Mesendoderm (in vitro differentiated cells): ENCODE data around the gene RETNLB.

Experiments used
- DNase-seq: peaks from one replicate; pipeline ENCODE4 v3.0.0; 2013
- H2AK5ac ChIP-seq: 2 replicates; pipeline ENCODE4 v1.6.1; 2013; ENCODE audit warnings: low read length, inconsistent platforms
- H2BK120ac ChIP-seq: 2 replicates; pipeline ENCODE4 v1.6.1; 2013; ENCODE audit warnings: low read depth, mild to moderate bottlenecking, low read length, moderate library complexity, mixed read lengths
- H2BK15ac ChIP-seq: replicated peaks from 2 replicates; pipeline ENCODE4 v1.6.1; 2013; ENCODE audit warnings: low read depth, mild to moderate bottlenecking, moderate library complexity
- H2BK5ac ChIP-seq: 2 replicates; pipeline ENCODE4 v1.6.1; 2013; ENCODE audit warnings: low read length, inconsistent platforms
- H3K18ac ChIP-seq: 2 replicates; pipeline ENCODE4 v1.6.1; 2013; ENCODE audit warnings: mild to moderate bottlenecking, low read length, mixed read lengths
- H3K23ac ChIP-seq: one replicate; pipeline ENCODE4 v1.6.1; 2013; ENCODE audit warnings: low read length
- H3K27ac ChIP-seq: 2 replicates; pipeline ENCODE4 v1.5.1; 2013; ENCODE audit warnings: low read depth, mild to moderate bottlenecking, inconsistent platforms, low read length, moderate library complexity
- H3K27me3 ChIP-seq: 2 replicates; pipeline ENCODE4 v1.6.1; 2013; ENCODE audit warnings: low read length, control low read depth, mild to moderate bottlenecking, inconsistent platforms; ENCODE audit not compliant: insufficient read depth, poor library complexity
- H3K36me3 ChIP-seq: 2 replicates; pipeline ENCODE4 v1.6.1; 2013; ENCODE audit warnings: low read length, inconsistent platforms; ENCODE audit not compliant: control insufficient read depth, insufficient read depth
- H3K4ac ChIP-seq: one replicate; pipeline ENCODE4 v1.6.1; 2013; ENCODE audit warnings: low read depth, mild to moderate bottlenecking, low read length, moderate library complexity
- H3K4me1 ChIP-seq: 2 replicates; pipeline ENCODE4 v1.6.1; 2013; ENCODE audit warnings: low read depth, low read length, inconsistent platforms; ENCODE audit not compliant: control insufficient read depth
- H3K4me2 ChIP-seq: 2 replicates; pipeline ENCODE4 v1.6.1; 2013; ENCODE audit warnings: low read length
- H3K4me3 ChIP-seq: 2 replicates; pipeline ENCODE4 v1.5.1; 2013; ENCODE audit warnings: mild to moderate bottlenecking, low read length
- H3K56ac ChIP-seq: one replicate; pipeline ENCODE4 v1.6.1; 2013; ENCODE audit warnings: low read length
- H3K79me1 ChIP-seq: 2 replicates; pipeline ENCODE4 v1.6.1; 2013; ENCODE audit warnings: low read length, inconsistent platforms
- H3K79me2 ChIP-seq: 2 replicates; pipeline ENCODE4 v1.6.1; 2013; ENCODE audit warnings: mild to moderate bottlenecking, low read length; ENCODE audit not compliant: control insufficient read depth, insufficient read depth
- H3K9ac ChIP-seq: 2 replicates; pipeline ENCODE4 v1.6.1; 2013; ENCODE audit warnings: low read length, inconsistent platforms
- H4K5ac ChIP-seq: one replicate; pipeline ENCODE4 v1.6.1; 2013; ENCODE audit warnings: low read length
- H4K8ac ChIP-seq: one replicate; pipeline ENCODE4 v1.6.1; 2013; ENCODE audit warnings: low read depth, mild to moderate bottlenecking, control low read depth, low read length, moderate library complexity
- WGBS: extraction: QIAGEN DNeasy Blood & Tissue Kit; methylation state at CpG from one replicate; pipeline ENCODE4 v1.1.7; 2013; ENCODE audit warnings: low lambda C conversion rate, missing lambda C conversion rate; ENCODE audit not compliant: insufficient coverage; ENCODE audit errors: extremely low coverage; 5-methylcytosine and 5-hydroxymethylcytosine counted together

The RETNLB gene

GRCh38 chr3:108736821-108737220, 20.4 kb downstream of the RETNLB start:
- Histone ChIP-seq H3K56ac (no peak overlapping the region), H3K4me2 (no peak overlapping the region), H3K23ac (no peak overlapping the region), H3K4me1 (no peaks in the 10 kb centered on the region), H3K79me1 (no peaks in the 10 kb centered on the region), H3K18ac (no peak overlapping the region), H3K4ac (no peak overlapping the region), H2BK5ac (no peak overlapping the region), H2AK5ac (no peak overlapping the region), H4K8ac (no peak overlapping the region), H3K9ac (no peak overlapping the region), H3K27me3 (no peaks in the 10 kb centered on the region), H3K36me3 (no peaks in the 10 kb centered on the region), H4K5ac (no peak overlapping the region), H3K4me3 (no peak overlapping the region), H2BK15ac (no peak overlapping the region), H2BK120ac (no peak overlapping the region), H3K79me2 (no peaks in the 10 kb centered on the region), H3K27ac (no peak overlapping the region)
- DNase-seq, result no peak
- no CpG with 5 or more reads among the region's 6 CpGs for WGBS

- Histone ChIP-seq H3K27me3 (no peaks in the 10 kb centered on the region), H3K23ac (no peak overlapping the region), H2BK15ac (no peak overlapping the region), H3K4me3 (no peak overlapping the region), H2BK5ac (no peak overlapping the region), H4K5ac (no peak overlapping the region), H3K36me3 (no peaks in the 10 kb centered on the region), H3K27ac (no peak overlapping the region), H3K18ac (no peak overlapping the region), H3K4me1 (no peaks in the 10 kb centered on the region), H3K56ac (no peak overlapping the region), H3K79me2 (no peaks in the 10 kb centered on the region), H3K9ac (no peak overlapping the region), H2AK5ac (no peak overlapping the region), H3K79me1 (no peaks in the 10 kb centered on the region), H3K4me2 (no peak overlapping the region), H2BK120ac (no peak overlapping the region), H3K4ac (no peak overlapping the region), H4K8ac (no peak overlapping the region)
- DNase-seq, result no peak
- WGBS, result no CpG with 5 or more reads among the region's 1 CpG
Observed at GRCh38 chr3:108728934-108729333, 28.3 kb downstream of the RETNLB start.

- H3K56ac ChIP-seq, result no peak overlapping the region
- H3K27ac ChIP-seq, result no peak overlapping the region
- H2AK5ac ChIP-seq, result no peak overlapping the region
- no peaks in the 10 kb centered on the region for H3K4me1 ChIP-seq
- H3K79me1 ChIP-seq, result no peaks in the 10 kb centered on the region
- H3K27me3 ChIP-seq, result no peaks in the 10 kb centered on the region
- no peak overlapping the region for H4K8ac ChIP-seq
- H3K4ac ChIP-seq, result no peak overlapping the region
- no peak overlapping the region for H3K18ac ChIP-seq
- no peak for DNase-seq
- H3K36me3 ChIP-seq, result no peaks in the 10 kb centered on the region
- no peak overlapping the region for H2BK5ac ChIP-seq
- H3K79me2 ChIP-seq, result no peaks in the 10 kb centered on the region
- H3K9ac ChIP-seq, result no peak overlapping the region
- H3K23ac ChIP-seq, result no peak overlapping the region
- H4K5ac ChIP-seq, result no peak overlapping the region
- H2BK120ac ChIP-seq, result no peak overlapping the region
- H3K4me3 ChIP-seq, result no peak overlapping the region
- H2BK15ac ChIP-seq, result no peak overlapping the region
- H3K4me2 ChIP-seq, result no peak overlapping the region
Observed at GRCh38 chr3:108728105-108728504, 29.1 kb downstream of the RETNLB start.

- no peaks in the 10 kb centered on the region for H3K79me1 ChIP-seq
- DNase-seq, result peak; percentile 24
- H3K23ac ChIP-seq, result no peak overlapping the region
- no peak overlapping the region for H2BK120ac ChIP-seq
- no peak overlapping the region for H3K4ac ChIP-seq
- no peak overlapping the region for H2BK15ac ChIP-seq
- H4K5ac ChIP-seq, result no peak overlapping the region
- H3K79me2 ChIP-seq, result no peaks in the 10 kb centered on the region
- WGBS, result no CpG with 5 or more reads among the region's 4 CpGs
- H3K4me3 ChIP-seq, result no peak overlapping the region
- H4K8ac ChIP-seq, result no peak overlapping the region
- H3K56ac ChIP-seq, result no peak overlapping the region
- H3K4me2 ChIP-seq, result no peak overlapping the region
- no peak overlapping the region for H3K18ac ChIP-seq
- H3K4me1 ChIP-seq, result no peaks in the 10 kb centered on the region
- H3K27me3 ChIP-seq, result no peaks in the 10 kb centered on the region
- no peak overlapping the region for H2BK5ac ChIP-seq
- H3K27ac ChIP-seq, result no peak overlapping the region
- no peaks in the 10 kb centered on the region for H3K36me3 ChIP-seq
- H2AK5ac ChIP-seq, result no peak overlapping the region
- no peak overlapping the region for H3K9ac ChIP-seq
Observed at GRCh38 chr3:108724101-108724500, 33.1 kb downstream of the RETNLB start.

GRCh38 chr3:108722724-108723123, 34.5 kb downstream of the RETNLB start:
- Histone ChIP-seq H3K56ac (no peak overlapping the region), H3K23ac (no peak overlapping the region), H3K27ac (no peak overlapping the region), H3K79me2 (no peaks in the 10 kb centered on the region), H4K5ac (no peak overlapping the region), H3K4ac (no peak overlapping the region), H3K4me2 (no peak overlapping the region), H3K4me3 (no peak overlapping the region), H3K9ac (no peak overlapping the region), H4K8ac (no peak overlapping the region), H2BK120ac (no peak overlapping the region), H2BK5ac (no peak overlapping the region), H3K18ac (no peak overlapping the region), H3K36me3 (no peaks in the 10 kb centered on the region), H3K79me1 (no peaks in the 10 kb centered on the region), H2BK15ac (no peak overlapping the region), H3K27me3 (no peaks in the 10 kb centered on the region), H2AK5ac (no peak overlapping the region), H3K4me1 (no peaks in the 10 kb centered on the region)
- DNase-seq, result no peak
- no CpG with 5 or more reads among the region's 1 CpG for WGBS

DNA sequence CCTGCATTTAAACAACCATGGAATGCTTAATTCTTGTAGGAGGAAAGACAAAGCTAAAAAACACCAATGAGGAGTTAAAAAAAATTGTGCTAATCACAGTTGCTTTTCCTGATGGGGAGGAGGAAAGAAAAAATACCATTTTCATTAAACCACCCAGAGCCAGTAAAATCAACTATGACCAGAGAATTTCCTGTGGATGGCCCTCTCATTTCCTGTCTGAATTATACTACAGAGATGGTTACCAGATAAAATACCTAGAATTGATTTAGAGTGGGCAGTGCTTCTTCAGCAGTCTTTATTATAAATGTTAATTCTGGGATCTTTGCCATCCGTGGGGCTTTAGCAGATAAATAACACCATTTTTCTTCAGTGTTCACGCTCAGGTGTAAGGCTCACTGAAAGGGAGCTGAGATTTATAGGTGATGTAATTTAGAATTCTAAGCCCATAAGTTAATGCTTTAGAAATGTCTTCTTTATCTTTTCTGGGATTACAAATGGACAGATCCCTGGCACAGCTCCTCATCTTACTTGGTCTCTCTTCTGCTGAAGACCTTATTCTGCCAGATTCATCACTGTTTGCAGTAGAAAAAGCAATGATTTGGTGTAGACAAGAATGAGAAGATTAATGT, 37.9 kb downstream of the RETNLB start:
- Histone ChIP-seq H3K18ac (no peak overlapping the region), H4K8ac (no peak overlapping the region), H2BK15ac (no peak overlapping the region), H3K4me3 (no peak overlapping the region), H2BK120ac (no peak overlapping the region), H3K36me3 (no peaks in the 10 kb centered on the region), H3K9ac (no peak overlapping the region), H3K56ac (no peak overlapping the region), H2AK5ac (no peak overlapping the region), H3K79me1 (no peaks in the 10 kb centered on the region), H2BK5ac (no peak overlapping the region), H3K4me2 (no peak overlapping the region), H3K4ac (no peak overlapping the region), H3K79me2 (no peaks in the 10 kb centered on the region), H3K27me3 (no peaks in the 10 kb centered on the region), H3K27ac (no peak overlapping the region), H3K4me1 (no peaks in the 10 kb centered on the region), H3K23ac (no peak overlapping the region), H4K5ac (no peak overlapping the region)
- no CpG with 5 or more reads among the region's 2 CpGs for WGBS
- no peak for DNase-seq
